ENCODE results near the gene NQO2. TPM values are rescaled to one million over a fixed set of nuclear protein-coding genes. Genes with fewer than 3 reads are reported as not detected.

Gene NQO2
- total and polyA plus RNA-seq, 2 of the 13 experiments (the other 11 are each of a cell fraction or from before 2014, with no cell fraction given) = 32.2 to 56.5 TPM

GRCh38 chr6:2958331-2958711 is 41.4 kb upstream of the NQO2 start:
- in situ Hi-C loops (cut with HindIII; ENCODE audit: extremely low pct_ligation_motif_present, low pct_unique_long_range_greater_than_20kb) (no loop called here), intact Hi-C loops (cut with micrococcal nuclease; ENCODE audit: unreplicated experiment) (no loop called here)
- H3K27ac ChIP-seq (ENCODE audit: extremely low read length, insufficient read depth, low read length) = no peak overlapping the region
- ATAC-seq (no peak), DNase-seq (ENCODE audit: low spot score) (no peak), FAIRE-seq (no peak)
- 97% methylated on average over 13 of the region's 18 CpGs for WGBS (ENCODE audit: low lambda C conversion rate)
- H3K4me1 ChIP-seq (ENCODE audit: insufficient read depth, low read length) = peaks cover 45% of the 10 kb centered on the region
- POLR2A ChIA-PET = no interaction called here
- H2AFZ ChIP-seq (ENCODE audit: low read length) = no peak overlapping the region
- no peak overlapping the region for H3K9ac ChIP-seq (ENCODE audit: insufficient read depth, low read depth, low read length)
- no peaks in the 10 kb centered on the region for H3K79me2 ChIP-seq (ENCODE audit: insufficient read depth, low read length)
- no peaks in the 10 kb centered on the region for H4K20me1 ChIP-seq (ENCODE audit: insufficient read depth, low read length)
- CTCF ChIA-PET (ENCODE audit: low intra/inter-chr PET ratio, low total read pairs) = no interaction called here
- no peaks in the 10 kb centered on the region for H3K27me3 ChIP-seq (ENCODE audit: control insufficient read depth in 1 of 2, insufficient read depth in 2 of 2, low read length in 2 of 2)
- BruUV-seq (replicated peaks) = no TSS peak
- no peak overlapping the region for H3K4me2 ChIP-seq (ENCODE audit: low read depth, low read length)
- H3K9me3 ChIP-seq (ENCODE audit: low read length) = no peaks in the 10 kb centered on the region
- TF ChIP-seq ZBTB38 (CRISPR knock-in tag; IDR thresholded peaks at IDR 0.05) (no peak), IKZF4 (CRISPR knock-in tag; IDR thresholded peaks at IDR 0.05; ENCODE audit: borderline replicate concordance, low read depth, not compliant biosample characterization) (no peak), MAFK (conservative IDR thresholded peaks at IDR 0.05 in 1 of 2, IDR thresholded peaks at IDR 0.05 in 1 of 2; ENCODE audit: low read length in 2 of 2) (no peak), SATB2 (CRISPR knock-in tag; IDR thresholded peaks at IDR 0.05) (no peak), ZNF747 (CRISPR knock-in tag; IDR thresholded peaks at IDR 0.05; ENCODE audit: borderline replicate concordance) (no peak), ZNF580 (CRISPR knock-in tag; IDR thresholded peaks at IDR 0.05; ENCODE audit: borderline replicate concordance, low read depth) (no peak), PHF8 (CRISPR knock-in tag; IDR thresholded peaks at IDR 0.05) (no peak), PRPF4 (IDR thresholded peaks at IDR 0.05; ENCODE audit: low read depth, low read length, poor library complexity, severe bottlenecking) (no peak), ARID2 (CRISPR knock-in tag; IDR thresholded peaks at IDR 0.05; ENCODE audit: borderline replicate concordance) (no peak), TFDP2 (CRISPR knock-in tag; IDR thresholded peaks at IDR 0.05) (no peak), MYPOP (CRISPR knock-in tag; IDR thresholded peaks at IDR 0.05) (no peak), NR2F6 (IDR thresholded peaks at IDR 0.05) (no peak), NR2F6 (CRISPR knock-in tag; IDR thresholded peaks at IDR 0.05) (no peak)
- H3K36me3 ChIP-seq (replicated peaks in 1 of 2; ENCODE audit: control insufficient read depth in 1 of 2, insufficient read depth in 2 of 2, low read length in 2 of 2) = no peaks in the 10 kb centered on the region
- no peak overlapping the region for H3K4me3 ChIP-seq (replicated peaks in 1 of 3; ENCODE audit: insufficient read depth in 1 of 3, low read depth in 2 of 3, low read length in 3 of 3)
